ENCODE data around the gene ZFAND6.

DNA sequence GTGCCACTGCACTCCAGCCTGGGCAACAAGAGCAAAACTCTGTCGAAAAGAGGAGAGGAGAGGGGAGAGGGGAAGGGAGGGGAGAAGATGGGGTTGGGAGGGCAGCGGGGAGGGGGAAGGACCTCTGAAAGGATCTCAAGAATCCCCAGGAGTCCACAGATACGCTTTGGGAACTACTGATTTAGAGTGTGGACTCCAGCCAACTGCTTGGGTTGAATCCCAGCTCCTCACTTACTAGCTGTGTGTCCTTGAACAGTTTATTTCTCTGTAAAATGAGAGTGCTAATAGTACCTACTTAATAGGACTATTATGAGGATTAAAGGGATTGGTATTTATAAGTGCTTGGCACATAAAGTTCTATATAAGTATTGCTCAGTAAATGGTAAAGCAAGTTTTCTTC lies 48.3 kb downstream of the ZFAND6 start:
- TF ChIP-seq, protein P1, sequence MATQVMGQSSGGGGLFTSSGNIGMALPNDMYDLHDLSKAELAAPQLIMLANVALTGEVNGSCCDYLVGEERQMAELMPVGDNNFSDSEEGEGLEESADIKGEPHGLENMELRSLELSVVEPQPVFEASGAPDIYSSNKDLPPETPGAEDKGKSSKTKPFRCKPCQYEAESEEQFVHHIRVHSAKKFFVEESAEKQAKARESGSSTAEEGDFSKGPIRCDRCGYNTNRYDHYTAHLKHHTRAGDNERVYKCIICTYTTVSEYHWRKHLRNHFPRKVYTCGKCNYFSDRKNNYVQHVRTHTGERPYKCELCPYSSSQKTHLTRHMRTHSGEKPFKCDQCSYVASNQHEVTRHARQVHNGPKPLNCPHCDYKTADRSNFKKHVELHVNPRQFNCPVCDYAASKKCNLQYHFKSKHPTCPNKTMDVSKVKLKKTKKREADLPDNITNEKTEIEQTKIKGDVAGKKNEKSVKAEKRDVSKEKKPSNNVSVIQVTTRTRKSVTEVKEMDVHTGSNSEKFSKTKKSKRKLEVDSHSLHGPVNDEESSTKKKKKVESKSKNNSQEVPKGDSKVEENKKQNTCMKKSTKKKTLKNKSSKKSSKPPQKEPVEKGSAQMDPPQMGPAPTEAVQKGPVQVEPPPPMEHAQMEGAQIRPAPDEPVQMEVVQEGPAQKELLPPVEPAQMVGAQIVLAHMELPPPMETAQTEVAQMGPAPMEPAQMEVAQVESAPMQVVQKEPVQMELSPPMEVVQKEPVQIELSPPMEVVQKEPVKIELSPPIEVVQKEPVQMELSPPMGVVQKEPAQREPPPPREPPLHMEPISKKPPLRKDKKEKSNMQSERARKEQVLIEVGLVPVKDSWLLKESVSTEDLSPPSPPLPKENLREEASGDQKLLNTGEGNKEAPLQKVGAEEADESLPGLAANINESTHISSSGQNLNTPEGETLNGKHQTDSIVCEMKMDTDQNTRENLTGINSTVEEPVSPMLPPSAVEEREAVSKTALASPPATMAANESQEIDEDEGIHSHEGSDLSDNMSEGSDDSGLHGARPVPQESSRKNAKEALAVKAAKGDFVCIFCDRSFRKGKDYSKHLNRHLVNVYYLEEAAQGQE (IDR thresholded peaks at IDR 0.05), result no peak
- TF ChIP-seq CTCF (IDR thresholded peaks at IDR 0.05; ENCODE audit: low read depth, low read length, missing input control) (no peak), YY1 (IDR thresholded peaks at IDR 0.05) (no peak), GABPA (IDR thresholded peaks at IDR 0.05 in 1 of 2, conservative IDR thresholded peaks at IDR 0.05 in 1 of 2) (no peak), RAD21 (IDR thresholded peaks at IDR 0.05) (no peak), JUND (IDR thresholded peaks at IDR 0.05) (no peak), TAF1 (conservative IDR thresholded peaks at IDR 0.05) (no peak)
- TF ChIP-seq, protein P2, sequence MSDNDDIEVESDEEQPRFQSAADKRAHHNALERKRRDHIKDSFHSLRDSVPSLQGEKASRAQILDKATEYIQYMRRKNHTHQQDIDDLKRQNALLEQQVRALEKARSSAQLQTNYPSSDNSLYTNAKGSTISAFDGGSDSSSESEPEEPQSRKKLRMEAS (IDR thresholded peaks at IDR 0.05), result no peak

Data from liver (tissue), 3 donors.